Measurements from ENCODE around the gene PSMF1. TPM values are rescaled to one million over a fixed set of nuclear protein-coding genes. Genes with fewer than 3 reads are reported as not detected.
A peak's percentile ranks its signal among the peaks of the same experiment; 100 is the strongest.

The PSMF1 gene
- total and polyA plus RNA-seq, 2 of the 13 experiments (the other 11 are each of a cell fraction or from before 2014, with no cell fraction given): 82.5 to 86.0 TPM

DNA sequence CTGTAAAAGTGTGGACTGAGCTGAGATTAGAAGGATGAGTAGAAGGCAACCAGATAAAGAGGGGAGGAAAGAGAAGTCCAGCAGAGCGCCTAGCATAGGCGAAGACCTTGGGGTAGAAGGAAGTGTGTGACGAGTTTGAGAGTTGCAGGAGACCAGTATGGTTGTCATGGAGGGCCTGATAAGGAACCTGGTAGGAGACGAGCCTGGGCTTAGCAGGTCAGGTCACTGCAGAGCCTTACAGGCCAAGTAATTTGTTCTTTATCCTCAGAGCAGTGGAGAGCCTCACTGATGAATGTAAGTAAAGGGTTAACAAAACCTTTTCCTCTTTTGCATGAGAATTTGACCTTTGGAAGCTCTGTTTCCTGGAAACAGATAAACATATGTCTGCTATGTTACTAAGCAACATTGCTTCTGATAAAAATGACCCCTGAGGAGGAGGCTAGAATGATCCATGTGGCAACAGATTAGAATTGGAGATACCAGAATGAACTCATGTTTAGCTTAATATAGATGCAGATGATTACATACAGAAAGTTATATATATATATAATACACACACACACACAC, 69.3 kb downstream of the PSMF1 start (continued):
- TF ChIP-seq BCLAF1 (IDR thresholded peaks at IDR 0.05) (no peak), ELF3 (CRISPR knock-in tag; IDR thresholded peaks at IDR 0.05) (peak; percentile 87; the same call in 1 of the 2 replicates), ZNF530 (CRISPR knock-in tag; IDR thresholded peaks at IDR 0.05; ENCODE audit: low read depth) (no peak), ZNF367 (CRISPR knock-in tag; IDR thresholded peaks at IDR 0.05; ENCODE audit: borderline replicate concordance) (no peak), HNF4A (CRISPR knock-in tag; IDR thresholded peaks at IDR 0.05) (peak; percentile 90), ELF1 (CRISPR knock-in tag; IDR thresholded peaks at IDR 0.05) (peak; percentile 55), ZNF337 (CRISPR knock-in tag; IDR thresholded peaks at IDR 0.05; ENCODE audit: borderline replicate concordance, low read depth) (no peak), SRY (CRISPR knock-in tag; IDR thresholded peaks at IDR 0.05) (no peak), XBP1 (CRISPR knock-in tag; IDR thresholded peaks at IDR 0.05) (no peak), ZNF703 (CRISPR knock-in tag; IDR thresholded peaks at IDR 0.05; ENCODE audit: borderline replicate concordance) (no peak), PPARG (CRISPR knock-in tag; conservative IDR thresholded peaks at IDR 0.05) (peak; percentile 73), ZNF263 (CRISPR knock-in tag; IDR thresholded peaks at IDR 0.05) (no peak), SRSF1 (optimal IDR thresholded peaks at IDR 0.05; ENCODE audit: low read depth, low read length) (no peak), NCOA1 (CRISPR knock-in tag; IDR thresholded peaks at IDR 0.05) (no peak), SRSF9 (IDR thresholded peaks at IDR 0.05; ENCODE audit: borderline replicate concordance, insufficient read depth, low read depth, low read length, poor library complexity, severe bottlenecking) (no peak), BCL3 (CRISPR knock-in tag; IDR thresholded peaks at IDR 0.05) (no peak), ATAD3A (CRISPR knock-in tag; IDR thresholded peaks at IDR 0.05) (no peak), THAP11 (CRISPR knock-in tag; IDR thresholded peaks at IDR 0.05) (0 out of 2 replicates have a peak, but pooled peaks have one; percentile 44), ARNTL (CRISPR knock-in tag; IDR thresholded peaks at IDR 0.05) (no peak), MTERF4 (CRISPR knock-in tag; IDR thresholded peaks at IDR 0.05) (no peak)
- TF ChIP-seq, protein P1, sequence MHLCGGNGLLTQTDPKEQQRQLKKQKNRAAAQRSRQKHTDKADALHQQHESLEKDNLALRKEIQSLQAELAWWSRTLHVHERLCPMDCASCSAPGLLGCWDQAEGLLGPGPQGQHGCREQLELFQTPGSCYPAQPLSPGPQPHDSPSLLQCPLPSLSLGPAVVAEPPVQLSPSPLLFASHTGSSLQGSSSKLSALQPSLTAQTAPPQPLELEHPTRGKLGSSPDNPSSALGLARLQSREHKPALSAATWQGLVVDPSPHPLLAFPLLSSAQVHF (CRISPR knock-in tag; IDR thresholded peaks at IDR 0.05): no peak
- TF ChIP-seq, protein P2, sequence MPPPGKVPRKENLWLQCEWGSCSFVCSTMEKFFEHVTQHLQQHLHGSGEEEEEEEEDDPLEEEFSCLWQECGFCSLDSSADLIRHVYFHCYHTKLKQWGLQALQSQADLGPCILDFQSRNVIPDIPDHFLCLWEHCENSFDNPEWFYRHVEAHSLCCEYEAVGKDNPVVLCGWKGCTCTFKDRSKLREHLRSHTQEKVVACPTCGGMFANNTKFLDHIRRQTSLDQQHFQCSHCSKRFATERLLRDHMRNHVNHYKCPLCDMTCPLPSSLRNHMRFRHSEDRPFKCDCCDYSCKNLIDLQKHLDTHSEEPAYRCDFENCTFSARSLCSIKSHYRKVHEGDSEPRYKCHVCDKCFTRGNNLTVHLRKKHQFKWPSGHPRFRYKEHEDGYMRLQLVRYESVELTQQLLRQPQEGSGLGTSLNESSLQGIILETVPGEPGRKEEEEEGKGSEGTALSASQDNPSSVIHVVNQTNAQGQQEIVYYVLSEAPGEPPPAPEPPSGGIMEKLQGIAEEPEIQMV (CRISPR knock-in tag; IDR thresholded peaks at IDR 0.05; ENCODE audit: low read depth): no peak
